ENCODE measurements around the gene ITPR2. TPM values are rescaled to one million over a fixed set of nuclear protein-coding genes. Genes with fewer than 3 reads are reported as not detected.

Gene ITPR2
- polyA plus RNA-seq, 1 of the 3 experiments (the other 2 are of a cell fraction) = 2.3 TPM

DNA sequence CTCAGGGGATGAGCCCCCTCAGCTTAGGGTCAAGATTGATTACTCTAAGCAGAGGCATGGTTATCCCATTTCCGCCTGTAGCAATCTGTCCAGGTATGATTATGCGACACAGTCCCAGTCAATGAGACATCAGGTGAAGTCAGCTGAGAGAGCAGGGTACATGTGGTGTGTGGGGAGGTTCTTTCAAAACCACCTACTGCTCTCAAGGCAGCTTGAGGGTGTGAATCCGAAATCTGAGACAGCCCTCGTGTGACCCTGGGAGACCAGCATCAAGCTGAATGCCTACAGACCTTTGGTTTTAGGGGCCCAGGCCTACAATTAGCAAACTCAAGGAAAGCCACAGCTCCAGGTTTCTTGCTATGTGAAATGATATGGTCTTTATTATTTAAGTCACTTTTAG, 275.7 kb downstream of the ITPR2 start:
- TF ChIP-seq GATA2 (CRISPR knock-in tag; IDR thresholded peaks at IDR 0.05) (no peak), MEF2A (IDR thresholded peaks at IDR 0.05; ENCODE audit: borderline replicate concordance, low read depth) (no peak), FOXJ3 (CRISPR knock-in tag; IDR thresholded peaks at IDR 0.05) (no peak), TCF12 (IDR thresholded peaks at IDR 0.05) (no peak), SIN3A (IDR thresholded peaks at IDR 0.05; ENCODE audit: borderline replicate concordance, low read depth, low read length) (no peak), RCOR1 (IDR thresholded peaks at IDR 0.05; ENCODE audit: low read length) (no peak), ELF1 (IDR thresholded peaks at IDR 0.05) (no peak), EP300 (IDR thresholded peaks at IDR 0.05; ENCODE audit: borderline replicate concordance in 1 of 2, low read depth in 1 of 2, low read length in 1 of 2) (no peak), RAD21 (IDR thresholded peaks at IDR 0.05; ENCODE audit: low read length) (no peak)
- TF ChIP-seq, protein P1, sequence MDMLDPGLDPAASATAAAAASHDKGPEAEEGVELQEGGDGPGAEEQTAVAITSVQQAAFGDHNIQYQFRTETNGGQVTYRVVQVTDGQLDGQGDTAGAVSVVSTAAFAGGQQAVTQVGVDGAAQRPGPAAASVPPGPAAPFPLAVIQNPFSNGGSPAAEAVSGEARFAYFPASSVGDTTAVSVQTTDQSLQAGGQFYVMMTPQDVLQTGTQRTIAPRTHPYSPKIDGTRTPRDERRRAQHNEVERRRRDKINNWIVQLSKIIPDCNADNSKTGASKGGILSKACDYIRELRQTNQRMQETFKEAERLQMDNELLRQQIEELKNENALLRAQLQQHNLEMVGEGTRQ (IDR thresholded peaks at IDR 0.05; ENCODE audit: borderline replicate concordance, low read depth, low read length) = no peak
- TF ChIP-seq, protein P2, sequence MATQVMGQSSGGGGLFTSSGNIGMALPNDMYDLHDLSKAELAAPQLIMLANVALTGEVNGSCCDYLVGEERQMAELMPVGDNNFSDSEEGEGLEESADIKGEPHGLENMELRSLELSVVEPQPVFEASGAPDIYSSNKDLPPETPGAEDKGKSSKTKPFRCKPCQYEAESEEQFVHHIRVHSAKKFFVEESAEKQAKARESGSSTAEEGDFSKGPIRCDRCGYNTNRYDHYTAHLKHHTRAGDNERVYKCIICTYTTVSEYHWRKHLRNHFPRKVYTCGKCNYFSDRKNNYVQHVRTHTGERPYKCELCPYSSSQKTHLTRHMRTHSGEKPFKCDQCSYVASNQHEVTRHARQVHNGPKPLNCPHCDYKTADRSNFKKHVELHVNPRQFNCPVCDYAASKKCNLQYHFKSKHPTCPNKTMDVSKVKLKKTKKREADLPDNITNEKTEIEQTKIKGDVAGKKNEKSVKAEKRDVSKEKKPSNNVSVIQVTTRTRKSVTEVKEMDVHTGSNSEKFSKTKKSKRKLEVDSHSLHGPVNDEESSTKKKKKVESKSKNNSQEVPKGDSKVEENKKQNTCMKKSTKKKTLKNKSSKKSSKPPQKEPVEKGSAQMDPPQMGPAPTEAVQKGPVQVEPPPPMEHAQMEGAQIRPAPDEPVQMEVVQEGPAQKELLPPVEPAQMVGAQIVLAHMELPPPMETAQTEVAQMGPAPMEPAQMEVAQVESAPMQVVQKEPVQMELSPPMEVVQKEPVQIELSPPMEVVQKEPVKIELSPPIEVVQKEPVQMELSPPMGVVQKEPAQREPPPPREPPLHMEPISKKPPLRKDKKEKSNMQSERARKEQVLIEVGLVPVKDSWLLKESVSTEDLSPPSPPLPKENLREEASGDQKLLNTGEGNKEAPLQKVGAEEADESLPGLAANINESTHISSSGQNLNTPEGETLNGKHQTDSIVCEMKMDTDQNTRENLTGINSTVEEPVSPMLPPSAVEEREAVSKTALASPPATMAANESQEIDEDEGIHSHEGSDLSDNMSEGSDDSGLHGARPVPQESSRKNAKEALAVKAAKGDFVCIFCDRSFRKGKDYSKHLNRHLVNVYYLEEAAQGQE (IDR thresholded peaks at IDR 0.05; ENCODE audit: low read depth, low read length) = no peak
- TF ChIP-seq, protein P3, sequence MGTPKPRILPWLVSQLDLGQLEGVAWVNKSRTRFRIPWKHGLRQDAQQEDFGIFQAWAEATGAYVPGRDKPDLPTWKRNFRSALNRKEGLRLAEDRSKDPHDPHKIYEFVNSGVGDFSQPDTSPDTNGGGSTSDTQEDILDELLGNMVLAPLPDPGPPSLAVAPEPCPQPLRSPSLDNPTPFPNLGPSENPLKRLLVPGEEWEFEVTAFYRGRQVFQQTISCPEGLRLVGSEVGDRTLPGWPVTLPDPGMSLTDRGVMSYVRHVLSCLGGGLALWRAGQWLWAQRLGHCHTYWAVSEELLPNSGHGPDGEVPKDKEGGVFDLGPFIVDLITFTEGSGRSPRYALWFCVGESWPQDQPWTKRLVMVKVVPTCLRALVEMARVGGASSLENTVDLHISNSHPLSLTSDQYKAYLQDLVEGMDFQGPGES (IDR thresholded peaks at IDR 0.05; ENCODE audit: low read depth, low read length) = no peak
- TF ChIP-seq, protein P4, sequence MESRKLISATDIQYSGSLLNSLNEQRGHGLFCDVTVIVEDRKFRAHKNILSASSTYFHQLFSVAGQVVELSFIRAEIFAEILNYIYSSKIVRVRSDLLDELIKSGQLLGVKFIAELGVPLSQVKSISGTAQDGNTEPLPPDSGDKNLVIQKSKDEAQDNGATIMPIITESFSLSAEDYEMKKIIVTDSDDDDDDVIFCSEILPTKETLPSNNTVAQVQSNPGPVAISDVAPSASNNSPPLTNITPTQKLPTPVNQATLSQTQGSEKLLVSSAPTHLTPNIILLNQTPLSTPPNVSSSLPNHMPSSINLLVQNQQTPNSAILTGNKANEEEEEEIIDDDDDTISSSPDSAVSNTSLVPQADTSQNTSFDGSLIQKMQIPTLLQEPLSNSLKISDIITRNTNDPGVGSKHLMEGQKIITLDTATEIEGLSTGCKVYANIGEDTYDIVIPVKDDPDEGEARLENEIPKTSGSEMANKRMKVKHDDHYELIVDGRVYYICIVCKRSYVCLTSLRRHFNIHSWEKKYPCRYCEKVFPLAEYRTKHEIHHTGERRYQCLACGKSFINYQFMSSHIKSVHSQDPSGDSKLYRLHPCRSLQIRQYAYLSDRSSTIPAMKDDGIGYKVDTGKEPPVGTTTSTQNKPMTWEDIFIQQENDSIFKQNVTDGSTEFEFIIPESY (IDR thresholded peaks at IDR 0.05; ENCODE audit: borderline replicate concordance, low read depth) = no peak
- peaks cover 7 to 9% of the 10 kb centered on the region in 2 experiments for H3K36me3 ChIP-seq (replicated peaks in 1 of 2; ENCODE audit: control insufficient read depth in 1 of 2, insufficient read depth in 2 of 2, low read length in 1 of 2)
- CTCF ChIA-PET = interaction anchor here (1.0 to 1.3 kb wide), 4 partner anchors 9 to 57 kb away, joined by 3 to 4 read pairs (median 3); no protein-coding TSS in a partner anchor
- H3K4me1 ChIP-seq (ENCODE audit: control insufficient read depth in 1 of 2, insufficient read depth in 2 of 2, low read depth in 1 of 2, low read length in 1 of 2) = no peaks in the 10 kb centered on the region
- WGBS (ENCODE audit: low lambda C conversion rate) = 100% methylated on average over 2 of the region's 4 CpGs
- no peaks in the 10 kb centered on the region for H3K27me3 ChIP-seq (ENCODE audit: insufficient read depth)
- H3K4me3 ChIP-seq (ENCODE audit: low read depth in 2 of 2, low read length in 1 of 2) = no peak overlapping the region
- no peaks in the 10 kb centered on the region for H3F3A ChIP-seq (replicated peaks; ENCODE audit: insufficient read depth)
- no peaks in the 10 kb centered on the region for H3K9me3 ChIP-seq
- no peaks in the 10 kb centered on the region for H3K79me2 ChIP-seq (ENCODE audit: insufficient read depth)
- no peaks in the 10 kb centered on the region for H4K20me1 ChIP-seq (ENCODE audit: insufficient read depth)
- H2AFZ ChIP-seq (ENCODE audit: low read depth) = no peak overlapping the region
- no peak overlapping the region for H3K4me2 ChIP-seq
- POLR2A ChIA-PET = no interaction called here
- no peak overlapping the region for H3K27ac ChIP-seq (ENCODE audit: low read depth in 2 of 2, low read length in 1 of 2)
- no peaks in the 10 kb centered on the region for H3K9me2 ChIP-seq
- no peak overlapping the region for H3K9ac ChIP-seq
- no peak for DNase-seq
